HepG2 (cell line): Measurements from ENCODE around the gene PSMA7. TPM values are rescaled to one million over a fixed set of nuclear protein-coding genes. Genes with fewer than 3 reads are reported as not detected.

Experiments used
- ATF7-NPFF ChIP-seq: sonication (generic); formaldehyde crosslinking; IDR thresholded peaks from 2 replicates; pipeline ENCODE4 v1.8.1; 2023; ENCODE audit warnings: mild to moderate bottlenecking, low read depth, missing genetic modification reagents, moderate library complexity
- BCL3 ChIP-seq: sonication (generic); formaldehyde crosslinking; IDR thresholded peaks from 2 replicates; pipeline ENCODE4 v1.5.1; 2020; ENCODE audit warnings: mild to moderate bottlenecking, missing genetic modification reagents, moderate library complexity
- HNRNPL ChIP-seq: fragments of 200-400 bp; formaldehyde crosslinking; IDR thresholded peaks from 2 replicates; pipeline ENCODE4 v1.6.1; 2017; ENCODE audit warnings: mild to moderate bottlenecking, low read depth, low read length
- HNRNPUL1 ChIP-seq: fragments of 200-400 bp; formaldehyde crosslinking; IDR thresholded peaks from 2 replicates; pipeline ENCODE4 v1.6.1; 2017; ENCODE audit warnings: low read depth, mild to moderate bottlenecking, low read length, moderate library complexity
- HOXA9 ChIP-seq: sonication (generic); formaldehyde crosslinking; IDR thresholded peaks from 2 replicates; pipeline ENCODE4 v1.8.1; 2022; ENCODE audit warnings: missing genetic modification reagents, mild to moderate bottlenecking, moderate library complexity, borderline replicate concordance
- MYPOP ChIP-seq: sonication (generic); formaldehyde crosslinking; IDR thresholded peaks from 2 replicates; pipeline ENCODE4 v1.8.1; 2023; ENCODE audit warnings: mild to moderate bottlenecking, moderate library complexity, missing genetic modification reagents
- NR2F2 ChIP-seq: IDR thresholded peaks from 2 replicates; pipeline ENCODE4 v1.6.1; 2012; ENCODE audit warnings: low read depth, inconsistent platforms, borderline replicate concordance
- PAXIP1 ChIP-seq: sonication (generic); formaldehyde crosslinking; conservative IDR thresholded peaks from 2 replicates; pipeline ENCODE4 v1.4.0; 2020; ENCODE audit warnings: mild to moderate bottlenecking, missing genetic modification reagents, moderate library complexity
- POLR2G ChIP-seq: fragments of 200-400 bp; formaldehyde crosslinking; IDR thresholded peaks from 2 replicates; pipeline ENCODE4 v1.6.1; 2018; ENCODE audit warnings: mild to moderate bottlenecking, low read depth, low read length, moderate library complexity
- TBX2 ChIP-seq: sonication (generic); formaldehyde crosslinking; IDR thresholded peaks from 2 replicates; pipeline ENCODE4 v1.5.0; 2020; ENCODE audit warnings: missing genetic modification reagents, mild to moderate bottlenecking, borderline replicate concordance
- ZFP1 ChIP-seq: IDR thresholded peaks from 2 replicates; pipeline ENCODE4 v1.6.1; 2016
- ZNF101 ChIP-seq: sonication (generic); formaldehyde crosslinking; IDR thresholded peaks from 2 replicates; pipeline ENCODE4 v1.4.0; 2020; ENCODE audit warnings: mild to moderate bottlenecking, low read depth, missing genetic modification reagents, borderline replicate concordance
- ZNF589 ChIP-seq: sonication (generic); formaldehyde crosslinking; conservative IDR thresholded peaks from 2 replicates; pipeline ENCODE4 v1.8.0; 2022; ENCODE audit warnings: mild to moderate bottlenecking, moderate library complexity, missing genetic modification reagents
- ZNF614 ChIP-seq: IDR thresholded peaks from 2 replicates; pipeline ENCODE4 v1.6.1; 2018; ENCODE audit warnings: missing biosample characterization, missing genetic modification reagents, inconsistent platforms, borderline replicate concordance
- ZNF7 ChIP-seq: IDR thresholded peaks from 2 replicates; pipeline ENCODE4 v1.6.1; 2016; ENCODE audit warnings: missing biosample characterization, missing genetic modification reagents
- polyA plus RNA-seq, 8 experiments: library from polyadenylated mRNA; depleted of rRNA in 3 of 8; stranded (reverse) in 7 of 8; unstranded in 1 of 8; fragments of >200 nt; fragmentation: Illumina TruSeq in 4 of 8; extraction: Trizol in 4 of 8; gene quantifications; 2 replicates each; pipeline versions ENCODE4 v1.2.1 to v1.2.3, GENCODE V29; 2011 to 2016; ENCODE audit warnings: low read depth in 4 of 8, missing spikeins in 1 of 8, mixed read lengths in 1 of 8; ENCODE audit not compliant: insufficient read depth in 1 of 8
- total RNA-seq, 5 experiments: library from RNA; depleted of rRNA; stranded (reverse); fragments of >200 nt; fragmentation: Illumina TruSeq; extraction: Trizol; gene quantifications; 2 replicates each; pipeline ENCODE4 v1.2.3, GENCODE V29; 2016; ENCODE audit warnings: low read depth in 1 of 5
- TF ChIP-seq, protein P1 (sequence below): IDR thresholded peaks from 2 replicates; pipeline ENCODE4 v1.6.1; 2016

Gene PSMA7
- total and polyA plus RNA-seq, 2 of the 13 experiments (the other 11 are each of a cell fraction or from before 2014, with no cell fraction given): 531 to 631 TPM

DNA sequence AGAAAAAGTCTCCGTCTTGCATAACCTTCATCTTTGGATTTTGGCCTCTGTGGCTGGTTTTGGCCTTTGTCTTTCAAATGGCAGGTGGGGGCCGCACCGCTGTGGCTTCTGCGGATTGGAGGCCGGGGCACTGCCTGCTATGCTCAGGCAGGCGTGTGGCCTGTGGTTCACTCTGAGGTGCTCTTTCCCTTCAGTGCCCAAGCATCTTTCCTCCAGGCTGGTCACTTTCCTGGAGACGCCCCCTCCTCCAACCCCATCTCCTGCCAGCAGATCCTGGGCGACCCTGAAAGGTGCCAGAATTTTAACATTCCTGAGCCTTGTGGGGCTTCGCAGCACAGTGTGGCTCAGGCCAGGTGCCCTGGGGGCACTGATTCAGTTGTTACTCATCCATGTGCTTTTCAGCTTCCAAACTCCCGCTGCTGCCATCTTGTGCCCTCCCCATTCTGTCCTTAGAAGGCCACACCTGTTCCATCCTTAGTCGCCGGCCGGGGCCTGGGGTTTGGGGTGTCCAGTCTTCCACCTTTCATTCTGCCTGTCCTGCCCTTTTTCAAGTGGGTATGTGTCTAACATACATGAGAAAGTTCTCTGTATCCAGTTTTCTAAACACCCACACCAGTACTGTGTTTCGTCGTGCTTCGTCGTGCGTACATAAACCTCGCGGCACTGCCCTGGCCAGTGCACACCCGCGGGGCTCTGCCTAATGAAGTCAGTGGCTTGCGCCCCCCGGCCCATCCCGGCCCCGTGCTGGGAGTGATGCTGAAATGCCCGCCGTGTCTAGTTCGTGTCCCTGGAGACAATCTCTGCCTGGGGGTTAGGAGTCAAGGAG is 12.4 kb upstream of the PSMA7 start (continued):
- TF ChIP-seq PAXIP1 (CRISPR knock-in tag) (peak; percentile 88), MYPOP (CRISPR knock-in tag) (no peak), HNRNPL (peak; percentile 63; the same call in 1 of the 2 replicates), ZNF614 (CRISPR knock-in tag) (peak; percentile 55; the same call in 1 of the 2 replicates), NR2F2 (peak; percentile 52; the same call in 1 of the 2 replicates), POLR2G (no peak), HNRNPUL1 (no peak), ZFP1 (CRISPR knock-in tag) (no peak), ZNF589 (CRISPR knock-in tag) (no peak), HOXA9 (no peak), ATF7-NPFF (no peak; the same call in 1 of the 2 replicates), ZNF101 (CRISPR knock-in tag) (no peak), ZNF7 (CRISPR knock-in tag) (no peak), BCL3 (CRISPR knock-in tag) (no peak), TBX2 (CRISPR knock-in tag) (peak; percentile 59; the same call in 1 of the 2 replicates)
- TF ChIP-seq, protein P1, sequence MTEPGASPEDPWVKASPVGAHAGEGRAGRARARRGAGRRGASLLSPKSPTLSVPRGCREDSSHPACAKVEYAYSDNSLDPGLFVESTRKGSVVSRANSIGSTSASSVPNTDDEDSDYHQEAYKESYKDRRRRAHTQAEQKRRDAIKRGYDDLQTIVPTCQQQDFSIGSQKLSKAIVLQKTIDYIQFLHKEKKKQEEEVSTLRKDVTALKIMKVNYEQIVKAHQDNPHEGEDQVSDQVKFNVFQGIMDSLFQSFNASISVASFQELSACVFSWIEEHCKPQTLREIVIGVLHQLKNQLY: 0 out of 2 replicates have a peak, but pooled peaks have one; percentile 37
